Keratinocyte (primary cell): ENCODE results near the gene CHMP6.

Experiments
- EZH2 ChIP-seq: IDR thresholded peaks from one replicate; pipeline ENCODE4 v1.6.1; 2012; ENCODE audit warnings: inconsistent platforms, mild to moderate bottlenecking, low read length, moderate library complexity
- TF ChIP-seq, protein P1 (sequence below), 3 experiments: IDR thresholded peaks in 1 of 3; conservative IDR thresholded peaks in 1 of 3; optimal IDR thresholded peaks in 1 of 3; 2 replicates in 2 of 3; 3 replicates in 1 of 3; pipeline versions ENCODE3 to v1.5.1; 2011; ENCODE audit warnings: low read length in 3 of 3, mild to moderate bottlenecking in 3 of 3, moderate library complexity in 2 of 3, control low read depth in 1 of 3, inconsistent platforms in 1 of 3; ENCODE audit not compliant: insufficient read depth in 2 of 3; ENCODE audit errors: extremely low read depth in 1 of 3

DNA sequence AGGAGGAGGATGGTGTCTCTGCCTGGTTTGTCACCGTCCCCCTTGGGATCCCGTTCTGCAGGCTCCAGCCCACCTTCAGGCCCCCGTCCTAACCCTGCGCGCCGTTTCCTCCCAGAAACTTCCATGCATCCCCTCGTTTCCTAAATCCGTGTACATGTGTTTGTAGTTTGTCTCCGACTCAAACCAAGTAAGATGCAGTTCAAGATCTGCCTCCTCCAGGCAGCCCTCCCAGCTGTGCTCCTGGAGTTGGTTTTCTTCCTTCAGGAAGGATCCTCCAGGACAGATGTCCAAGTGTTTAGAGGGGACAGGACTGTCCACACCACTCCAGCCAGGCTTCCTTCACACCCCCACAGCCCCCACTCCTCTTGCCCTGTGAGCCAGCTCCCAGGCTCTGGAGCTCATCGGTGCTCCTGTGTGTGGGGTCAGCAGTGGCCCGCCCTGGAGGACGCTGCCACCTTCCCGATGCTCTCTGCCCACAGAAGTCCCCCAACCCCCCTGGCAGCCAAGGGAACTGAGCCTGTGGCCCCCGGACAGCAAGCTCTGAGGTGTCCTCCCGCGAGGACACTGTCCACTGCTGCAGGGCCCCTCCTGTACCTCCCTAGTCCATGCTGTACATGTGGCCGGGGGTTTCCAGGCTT, 54.6 kb downstream of the CHMP6 start:
- TF ChIP-seq, protein P1, sequence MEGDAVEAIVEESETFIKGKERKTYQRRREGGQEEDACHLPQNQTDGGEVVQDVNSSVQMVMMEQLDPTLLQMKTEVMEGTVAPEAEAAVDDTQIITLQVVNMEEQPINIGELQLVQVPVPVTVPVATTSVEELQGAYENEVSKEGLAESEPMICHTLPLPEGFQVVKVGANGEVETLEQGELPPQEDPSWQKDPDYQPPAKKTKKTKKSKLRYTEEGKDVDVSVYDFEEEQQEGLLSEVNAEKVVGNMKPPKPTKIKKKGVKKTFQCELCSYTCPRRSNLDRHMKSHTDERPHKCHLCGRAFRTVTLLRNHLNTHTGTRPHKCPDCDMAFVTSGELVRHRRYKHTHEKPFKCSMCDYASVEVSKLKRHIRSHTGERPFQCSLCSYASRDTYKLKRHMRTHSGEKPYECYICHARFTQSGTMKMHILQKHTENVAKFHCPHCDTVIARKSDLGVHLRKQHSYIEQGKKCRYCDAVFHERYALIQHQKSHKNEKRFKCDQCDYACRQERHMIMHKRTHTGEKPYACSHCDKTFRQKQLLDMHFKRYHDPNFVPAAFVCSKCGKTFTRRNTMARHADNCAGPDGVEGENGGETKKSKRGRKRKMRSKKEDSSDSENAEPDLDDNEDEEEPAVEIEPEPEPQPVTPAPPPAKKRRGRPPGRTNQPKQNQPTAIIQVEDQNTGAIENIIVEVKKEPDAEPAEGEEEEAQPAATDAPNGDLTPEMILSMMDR (optimal IDR thresholded peaks at IDR 0.05 in 1 of 3, IDR thresholded peaks at IDR 0.05 in 1 of 3, conservative IDR thresholded peaks at IDR 0.05 in 1 of 3; ENCODE audit: extremely low read depth in 1 of 3, insufficient read depth in 2 of 3, low read length in 3 of 3) = no peak
- TF ChIP-seq EZH2 = no peak
